Thoracic aorta (tissue), 2 donors: ENCODE results near the gene DTX3L. TPM values are rescaled to one million over a fixed set of nuclear protein-coding genes. Genes with fewer than 3 reads are reported as not detected.

Experiments
- ATAC-seq: fragments of 150-250 bp; one replicate; pipeline ENCODE4 v1.8.0; 2017; ENCODE audit warnings: low read depth; ENCODE audit not compliant: insufficient number of reproducible peaks, low FRiP score
- DNase-seq: peaks from one replicate; pipeline ENCODE4 v3.0.0-alpha.2; 2020; ENCODE audit warnings: low spot score
- H3K27ac ChIP-seq, 2 donors: fragments of 200-600 bp; sonication (generic); 1 replicate in 1 of 2; 2 replicates in 1 of 2; pipeline ENCODE4 v1.5.1; 2016; ENCODE audit warnings: mild to moderate bottlenecking in 2 of 2, moderate library complexity in 2 of 2
- H3K27me3 ChIP-seq: fragments of 200-600 bp; sonication (generic); replicated peaks from 2 replicates; pipeline ENCODE4 v1.6.0; 2016; ENCODE audit warnings: mild to moderate bottlenecking; ENCODE audit not compliant: insufficient read depth
- H3K36me3 ChIP-seq: fragments of 200-600 bp; sonication (generic); one replicate; pipeline ENCODE4 v1.5.1; 2016
- H3K4me1 ChIP-seq, 2 donors: fragments of 200-600 bp; sonication (generic); 1 replicate in 1 of 2; 2 replicates in 1 of 2; pipeline versions ENCODE4 v1.5.1 to v1.6.0; 2016; ENCODE audit warnings: low read depth in 2 of 2, mild to moderate bottlenecking in 1 of 2; ENCODE audit not compliant: control insufficient read depth in 1 of 2
- H3K4me3 ChIP-seq: fragments of 200-600 bp; sonication (generic); 2 replicates; pipeline ENCODE4 v1.5.1; 2016; ENCODE audit warnings: mild to moderate bottlenecking
- H3K9me3 ChIP-seq: fragments of 200-600 bp; sonication (generic); 2 replicates; pipeline ENCODE4 v1.5.1; 2016
- CTCF ChIP-seq: fragments of 200-600 bp; sonication (generic); IDR thresholded peaks from one replicate; pipeline ENCODE4 v1.5.1; 2019; ENCODE audit warnings: antibody characterized with exemption
- total RNA-seq, 2 donors: library from RNA; depleted of rRNA; stranded (reverse); fragments of >200 nt; gene quantifications; one replicate each; pipeline versions ENCODE4 v1.1.0 to v1.2.3, GENCODE V29; 2016

DTX3L gene
- total RNA-seq, 2 donors from 2014 or later: 16.2 to 31.5 TPM

- ATAC-seq (no peak), DNase-seq (no peak)
- no peaks in the 10 kb centered on the region for H3K9me3 ChIP-seq
- no peak for TF ChIP-seq CTCF
- H3K27me3 ChIP-seq: no peaks in the 10 kb centered on the region
- H3K4me3 ChIP-seq: no peak overlapping the region
- no peaks in the 10 kb centered on the region for H3K4me1 ChIP-seq
- H3K36me3 ChIP-seq: no peaks in the 10 kb centered on the region
- no peak overlapping the region for H3K27ac ChIP-seq
Observed at GRCh38 chr3:122589297-122589696, 25.2 kb downstream of the DTX3L start.

- Histone ChIP-seq H3K4me1 (no peaks in the 10 kb centered on the region), H3K27me3 (no peaks in the 10 kb centered on the region), H3K9me3 (no peaks in the 10 kb centered on the region), H3K4me3 (no peak overlapping the region), H3K36me3 (no peaks in the 10 kb centered on the region), H3K27ac (no peak overlapping the region)
- ATAC-seq (no peak), DNase-seq (no peak)
- TF ChIP-seq CTCF: no peak
Observed at GRCh38 chr3:122590610-122591009, 26.5 kb downstream of the DTX3L start.

GRCh38 chr3:122594025-122594424 lies 29.9 kb downstream of the DTX3L start:
- H3K9me3 ChIP-seq: no peaks in the 10 kb centered on the region

GRCh38 chr3:122598151-122598550 lies 34.0 kb downstream of the DTX3L start:
- Histone ChIP-seq H3K4me3 (no peak overlapping the region), H3K4me1 (no peaks in the 10 kb centered on the region), H3K36me3 (no peaks in the 10 kb centered on the region), H3K9me3 (no peaks in the 10 kb centered on the region), H3K27me3 (no peaks in the 10 kb centered on the region), H3K27ac (no peak overlapping the region)
- ATAC-seq: no peak
- no peak for TF ChIP-seq CTCF
- DNase-seq: no peak

More at GRCh38 chr3:122594025-122594424, 29.9 kb downstream of the DTX3L start:
- no peak for TF ChIP-seq CTCF
- DNase-seq (no peak), ATAC-seq (no peak)
- Histone ChIP-seq H3K4me3 (no peak overlapping the region), H3K36me3 (no peaks in the 10 kb centered on the region), H3K27me3 (no peaks in the 10 kb centered on the region), H3K27ac (no peak overlapping the region), H3K4me1 (no peaks in the 10 kb centered on the region)

GRCh38 chr3:122598556-122598955 lies 34.4 kb downstream of the DTX3L start:
- no peak for DNase-seq
- ATAC-seq: no peak

More at GRCh38 chr3:122598556-122598955, 34.4 kb downstream of the DTX3L start:
- no peak for TF ChIP-seq CTCF
- Histone ChIP-seq H3K27me3 (no peaks in the 10 kb centered on the region), H3K4me1 (no peaks in the 10 kb centered on the region), H3K4me3 (no peak overlapping the region), H3K27ac (no peak overlapping the region), H3K9me3 (no peaks in the 10 kb centered on the region), H3K36me3 (no peaks in the 10 kb centered on the region)
